Eye (tissue), 1 donor: ENCODE measurements around the gene LRRC10.

Experiments used
- DNase-seq: peaks from one replicate; pipeline ENCODE4 v3.0.0-alpha.2; 2015

LRRC10 gene, protein sequence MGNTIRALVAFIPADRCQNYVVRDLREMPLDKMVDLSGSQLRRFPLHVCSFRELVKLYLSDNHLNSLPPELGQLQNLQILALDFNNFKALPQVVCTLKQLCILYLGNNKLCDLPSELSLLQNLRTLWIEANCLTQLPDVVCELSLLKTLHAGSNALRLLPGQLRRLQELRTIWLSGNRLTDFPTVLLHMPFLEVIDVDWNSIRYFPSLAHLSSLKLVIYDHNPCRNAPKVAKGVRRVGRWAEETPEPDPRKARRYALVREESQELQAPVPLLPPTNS

DNA sequence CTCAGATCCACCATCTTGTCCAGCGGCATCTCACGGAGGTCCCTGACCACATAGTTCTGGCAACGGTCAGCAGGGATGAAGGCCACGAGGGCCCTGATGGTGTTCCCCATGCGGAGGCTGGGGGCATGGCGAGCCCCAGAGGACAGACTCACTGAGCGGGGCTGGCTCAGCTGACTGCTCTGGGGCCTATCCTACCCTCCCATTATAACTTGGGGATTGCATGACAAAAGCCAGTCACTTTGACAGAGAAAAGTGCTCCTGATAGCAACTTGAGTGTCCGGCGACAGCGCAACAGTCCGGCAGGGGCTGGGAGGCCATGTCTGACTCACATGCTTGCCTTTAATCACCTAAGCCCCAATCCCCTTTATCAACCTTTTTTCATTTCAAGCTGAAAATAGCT is at the start of gene LRRC10:
TSS of gene LRRC10 (minus strand) at position 179 of the 400 bp plus-strand sequence. CDS start at position 110, 69 bp downstream.
- DNase-seq: no peak

DNA sequence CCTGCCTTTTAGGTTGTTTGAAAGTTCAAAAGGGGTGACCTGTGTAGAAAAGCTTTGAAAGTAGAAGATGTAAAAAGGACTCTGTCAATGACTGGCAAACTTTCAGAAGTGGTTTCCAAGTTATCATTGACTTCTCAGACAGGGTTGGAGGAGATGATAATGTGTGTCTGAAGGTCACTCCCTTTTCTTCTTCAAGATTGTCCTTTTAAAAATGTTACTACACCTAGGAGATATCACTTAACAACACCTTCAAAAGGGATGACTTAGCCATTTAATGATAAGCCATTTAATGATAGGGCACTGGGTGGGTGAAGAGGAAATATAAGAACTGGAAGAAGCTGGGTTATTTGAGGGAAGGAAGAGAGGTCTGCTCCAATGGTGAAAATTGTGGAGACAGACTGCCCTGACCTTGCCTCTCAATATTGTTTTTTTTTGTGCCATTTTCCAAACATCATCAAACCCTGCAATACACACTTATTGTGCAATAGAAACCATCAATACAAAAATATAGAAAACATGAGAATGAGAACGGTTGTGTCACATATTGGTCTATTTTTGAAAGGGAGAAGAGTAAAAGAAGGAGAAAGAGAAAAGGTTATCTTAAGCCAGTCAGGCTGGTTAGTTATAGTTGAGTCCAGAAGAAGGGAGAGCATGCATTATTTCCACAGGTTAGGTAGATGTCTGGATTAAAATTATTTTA is 49.6 kb upstream of the LRRC10 start:
- no peak for DNase-seq

DNA sequence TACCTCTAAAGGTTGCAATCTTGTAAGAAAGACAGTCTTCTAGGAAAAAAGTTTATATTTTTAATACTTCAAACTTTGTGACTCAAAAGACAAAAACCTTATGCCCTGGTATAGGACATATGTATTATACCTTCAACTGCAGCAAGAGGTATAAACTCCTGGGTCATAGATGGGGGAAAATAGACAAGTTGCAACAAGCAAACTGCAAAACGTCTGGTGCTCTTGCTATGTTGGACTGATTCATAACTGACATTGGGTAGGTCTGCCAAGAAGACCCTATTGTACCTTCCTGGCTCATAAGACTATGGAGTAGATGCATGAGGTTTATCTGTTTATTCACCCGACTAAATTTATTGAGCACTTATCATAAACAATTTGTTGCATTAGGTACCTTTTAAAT is 47.5 kb upstream of the LRRC10 start:
- no peak for DNase-seq

DNA sequence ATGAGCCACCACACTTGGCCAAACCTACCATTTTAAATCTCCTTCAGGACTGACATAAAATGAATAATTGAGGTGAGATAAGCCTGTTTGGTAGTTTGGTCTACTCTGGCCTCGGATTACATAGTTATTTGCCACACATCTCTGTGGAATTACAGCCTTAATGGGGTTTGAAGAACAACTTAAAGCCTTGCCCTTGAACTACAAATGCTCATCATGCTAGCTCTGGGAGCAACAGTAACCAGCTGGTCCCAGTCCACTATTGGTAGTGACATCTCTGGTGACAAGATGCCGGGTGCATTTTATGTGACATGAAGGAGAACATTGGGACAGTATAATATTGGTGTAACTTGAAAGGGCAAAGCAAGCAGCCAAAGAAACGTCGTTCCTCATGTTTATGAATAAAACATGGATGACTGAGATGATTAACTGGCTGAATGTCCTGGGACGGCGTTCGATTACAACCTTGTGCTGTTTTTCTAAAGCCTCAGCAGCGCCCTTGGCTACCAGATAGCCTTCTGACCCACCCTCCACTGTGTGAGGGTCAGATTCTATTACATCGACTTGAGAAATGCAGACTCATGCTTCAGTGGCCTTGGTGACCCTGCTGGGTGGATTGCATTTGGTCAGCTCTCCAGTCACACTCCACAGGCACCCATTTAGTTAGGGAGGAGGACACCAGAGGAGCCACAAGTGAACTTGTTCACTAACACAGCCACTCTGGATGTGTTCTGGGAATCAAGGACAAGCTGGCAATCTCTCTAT is 46.9 kb upstream of the LRRC10 start:
- DNase-seq: no peak

DNA sequence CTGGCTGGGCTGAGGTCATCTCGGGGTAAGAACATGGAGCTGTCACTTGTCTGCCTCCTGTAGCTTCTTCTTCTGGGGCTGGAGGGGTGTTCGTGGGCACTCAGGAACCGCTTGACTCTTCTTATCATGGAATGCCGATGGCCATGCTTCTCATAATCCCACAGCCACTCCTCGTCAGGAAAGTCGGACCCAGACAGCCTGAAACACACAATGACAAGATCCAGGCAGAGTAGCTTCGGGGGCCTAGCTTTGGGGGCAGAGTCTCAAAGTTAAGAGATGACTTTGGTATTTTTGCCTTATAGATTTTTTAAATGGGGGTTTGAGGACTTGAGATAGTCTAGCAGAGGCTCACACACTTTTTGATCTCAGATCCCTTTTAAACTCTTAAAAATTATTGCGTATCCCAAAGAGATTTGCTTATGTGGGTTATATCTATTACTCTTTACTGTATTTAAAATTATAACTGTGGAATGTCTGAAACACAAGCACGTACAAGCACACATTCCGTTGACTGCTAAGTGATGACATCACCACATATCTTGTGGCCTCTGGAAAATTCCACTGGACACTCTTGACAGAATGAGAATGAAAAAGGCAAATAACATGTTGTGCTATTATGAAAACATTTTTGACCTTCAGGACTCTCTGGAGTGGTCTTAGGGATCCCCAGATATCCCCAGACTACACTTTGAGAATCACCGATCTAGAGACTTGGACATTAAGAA is 45.1 kb upstream of the LRRC10 start:
- peak; percentile 41 for DNase-seq

DNA sequence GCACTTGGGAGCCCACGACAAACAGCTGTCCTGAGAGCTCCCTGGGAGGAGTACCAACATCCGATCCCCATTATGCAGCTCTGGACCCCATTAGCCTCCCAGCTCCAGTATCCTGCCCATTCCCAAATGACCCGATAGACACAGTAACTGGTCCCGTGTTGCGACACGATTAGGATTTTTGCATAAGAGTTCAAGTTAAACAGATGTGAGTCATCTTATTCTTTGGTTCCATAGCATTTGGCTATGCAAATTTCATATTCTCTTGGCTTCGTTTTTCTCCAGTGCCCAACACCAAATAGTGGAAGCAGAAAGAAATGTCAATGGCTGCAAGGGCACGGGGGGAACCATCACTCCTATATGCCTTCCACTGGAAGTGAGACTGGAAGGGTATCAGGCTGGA is 43.0 kb upstream of the LRRC10 start:
- DNase-seq: no peak

DNA sequence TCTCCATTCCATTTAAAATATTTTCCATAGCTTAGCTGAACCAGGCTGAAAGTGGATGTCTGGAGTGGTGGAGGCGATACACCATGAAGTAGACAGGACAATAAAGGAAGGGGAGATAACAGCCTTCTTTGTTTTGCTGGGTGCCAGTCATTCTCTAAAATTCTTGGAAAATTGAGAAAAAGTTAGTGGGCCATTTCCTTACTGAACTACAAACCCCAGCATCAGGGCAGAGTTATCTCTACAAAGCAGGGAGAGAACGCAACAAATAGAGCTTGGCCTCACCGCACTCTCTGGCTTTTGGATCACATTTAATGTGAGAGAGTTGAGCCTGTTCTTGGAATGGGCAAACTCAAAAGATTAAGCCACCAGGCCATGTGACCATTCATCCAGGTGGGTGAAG is 41.2 kb upstream of the LRRC10 start:
- no peak for DNase-seq

DNA sequence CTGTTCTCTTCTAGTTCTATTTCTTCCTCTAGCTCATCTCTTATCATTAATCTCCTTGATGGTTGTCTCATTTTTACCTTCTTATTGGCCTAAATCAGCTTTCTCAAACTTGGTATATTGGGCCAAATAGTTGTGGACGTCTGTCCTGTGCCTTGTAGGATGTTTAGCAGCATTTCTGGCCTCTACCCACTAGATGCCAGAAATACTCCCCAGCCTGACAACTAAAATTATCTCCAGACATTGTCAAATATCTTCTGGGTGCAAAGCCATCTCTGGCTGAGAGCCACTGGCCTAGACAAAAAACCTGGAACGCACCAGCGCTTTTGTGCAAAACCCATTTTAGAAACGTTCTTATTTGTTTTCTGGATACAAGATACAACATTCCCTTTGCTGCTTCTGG is 38.8 kb upstream of the LRRC10 start:
- no peak for DNase-seq

DNA sequence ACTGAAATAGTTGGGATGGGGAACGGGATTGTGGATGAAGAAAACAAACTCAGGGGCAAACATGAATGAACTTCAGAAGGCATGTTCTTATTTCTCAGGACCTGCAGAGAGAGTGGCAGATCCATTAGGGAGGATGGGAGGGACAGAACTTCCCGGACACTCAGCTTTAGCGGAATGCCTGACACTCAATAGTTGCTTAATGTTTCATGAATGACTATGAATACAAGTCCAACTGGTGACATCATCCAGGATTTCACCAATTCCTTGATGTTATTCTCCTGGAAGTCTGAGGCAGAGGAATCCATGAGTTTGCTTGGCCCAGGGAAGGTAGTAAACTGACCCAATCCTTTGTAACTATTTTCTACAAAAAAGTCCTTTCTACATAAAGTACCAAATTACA is 37.8 kb upstream of the LRRC10 start:
- no peak for DNase-seq

DNA sequence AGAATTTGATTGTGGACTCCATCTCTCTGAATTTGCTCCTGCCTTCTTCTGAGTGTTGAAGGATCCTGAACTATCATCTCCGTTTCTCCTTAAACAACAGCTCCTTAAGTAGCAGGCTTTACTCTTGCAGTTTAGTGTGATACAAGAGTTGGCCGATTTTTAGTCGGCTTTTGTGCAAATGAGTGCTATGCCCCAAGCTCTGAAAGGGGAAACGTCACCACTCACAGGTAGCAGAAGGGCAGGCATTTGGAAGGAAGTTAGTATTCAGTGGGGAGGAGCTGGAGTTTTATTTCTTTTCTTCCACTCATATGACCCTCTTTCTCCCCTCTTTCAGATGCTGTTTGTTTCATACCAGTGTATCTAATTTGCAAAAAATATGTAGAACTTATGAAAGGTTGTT is 36.5 kb upstream of the LRRC10 start:
- no peak for DNase-seq

DNA sequence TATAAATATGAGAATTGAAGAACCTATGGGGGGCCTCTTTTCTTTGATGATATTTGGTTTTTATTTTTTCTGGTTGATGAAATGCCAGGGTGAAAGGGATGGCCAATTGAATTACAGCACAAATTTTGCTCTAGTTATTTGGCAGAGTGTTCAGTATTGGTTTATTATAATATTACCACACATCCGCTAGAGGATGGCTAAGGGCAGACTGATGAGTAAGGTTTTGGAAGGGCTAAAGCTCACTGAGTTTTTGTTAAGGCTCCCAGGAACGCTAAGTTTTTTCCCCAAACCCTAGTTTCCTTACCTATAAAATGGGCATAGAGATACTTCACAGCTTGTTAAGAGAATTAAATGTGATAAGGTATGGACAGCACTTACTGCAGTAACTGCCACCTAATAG is 34.3 kb upstream of the LRRC10 start:
- no peak for DNase-seq

DNA sequence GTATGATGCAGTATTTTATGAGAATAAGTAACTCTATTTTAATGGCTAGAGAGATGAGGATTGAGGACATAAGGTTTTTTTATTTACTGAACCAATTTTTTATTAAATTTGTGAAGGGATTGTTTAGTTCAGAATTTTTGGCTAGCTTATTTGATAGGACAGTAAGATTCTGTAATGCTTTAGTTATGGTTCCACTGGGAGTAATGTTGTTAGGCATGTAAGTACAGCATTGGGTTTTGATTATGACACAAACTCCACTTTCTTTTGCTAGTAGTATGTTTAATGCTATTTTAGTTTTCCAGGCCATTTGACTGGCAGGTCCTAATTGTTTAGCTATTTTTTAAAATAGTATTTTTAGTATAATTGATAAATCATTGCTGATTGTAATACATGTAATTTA is 33.8 kb upstream of the LRRC10 start:
- no peak for DNase-seq

DNA sequence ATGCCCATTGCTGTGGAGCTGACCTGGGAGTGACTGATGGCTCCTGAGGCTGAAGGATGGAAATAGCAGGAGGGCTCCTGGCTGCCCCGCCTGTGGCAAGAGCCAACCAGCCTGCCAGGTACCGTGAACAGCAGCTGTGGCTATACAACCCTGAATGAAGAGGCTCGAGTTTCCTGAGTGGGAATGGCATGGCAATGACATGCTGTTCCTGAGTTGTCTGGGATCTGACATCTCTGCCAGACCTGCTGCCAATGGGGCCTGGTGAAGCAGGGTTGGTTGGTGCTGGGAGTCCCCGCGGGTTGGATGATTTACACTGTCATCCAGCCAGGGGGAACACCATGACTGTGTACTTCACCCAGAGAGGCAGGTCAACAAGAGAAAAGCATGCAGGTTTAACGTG is 31.8 kb upstream of the LRRC10 start:
- no peak for DNase-seq

DNA sequence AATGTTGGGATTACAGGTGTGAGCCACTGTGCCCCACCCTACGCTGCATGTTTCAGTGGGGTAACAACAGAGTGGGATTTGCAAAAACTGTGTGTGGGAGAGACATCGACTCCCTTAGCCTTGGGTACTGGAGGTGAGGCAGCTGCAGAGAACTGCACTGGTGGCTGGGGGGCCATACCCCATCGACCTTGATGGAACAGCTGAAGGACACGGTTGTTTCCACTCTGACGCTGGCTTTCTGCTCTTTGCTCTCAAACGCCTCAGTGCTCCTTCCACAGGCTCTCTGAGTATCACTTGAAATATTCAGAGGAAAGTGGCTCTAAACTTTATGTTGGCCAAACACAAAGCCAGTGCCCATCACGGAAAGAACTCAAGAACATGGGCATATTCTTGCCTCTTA is 30.8 kb upstream of the LRRC10 start:
- DNase-seq: no peak

DNA sequence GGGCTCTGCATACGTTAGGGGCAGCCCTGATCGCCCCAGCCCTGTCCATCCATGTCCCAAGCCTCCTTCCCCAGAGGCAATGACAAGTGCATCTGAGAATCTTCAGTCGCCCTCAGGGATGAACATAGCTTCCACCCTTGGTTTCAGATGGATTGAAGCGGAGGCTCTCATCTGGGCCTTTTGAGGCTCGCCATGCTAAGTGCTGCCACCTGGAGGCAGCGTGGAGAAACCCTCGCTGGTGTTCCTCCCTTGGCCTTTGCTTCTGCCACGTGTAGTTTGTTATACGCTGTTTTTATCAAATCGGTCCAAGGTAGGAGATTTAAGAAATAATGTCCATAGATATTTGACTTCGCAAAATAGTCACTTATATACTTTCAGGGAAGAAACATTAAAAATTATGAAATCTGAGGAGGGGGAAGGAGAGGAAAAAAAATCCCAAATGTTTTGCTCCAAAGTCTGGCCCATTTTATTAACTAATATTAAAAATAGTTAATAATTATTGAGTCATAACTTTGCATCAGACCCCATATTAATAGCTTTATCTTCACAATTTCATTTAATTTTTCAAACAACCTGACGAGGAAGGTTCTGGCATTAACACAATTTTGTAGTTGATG is 28.8 kb upstream of the LRRC10 start:
- peak; percentile 81 for DNase-seq

DNA sequence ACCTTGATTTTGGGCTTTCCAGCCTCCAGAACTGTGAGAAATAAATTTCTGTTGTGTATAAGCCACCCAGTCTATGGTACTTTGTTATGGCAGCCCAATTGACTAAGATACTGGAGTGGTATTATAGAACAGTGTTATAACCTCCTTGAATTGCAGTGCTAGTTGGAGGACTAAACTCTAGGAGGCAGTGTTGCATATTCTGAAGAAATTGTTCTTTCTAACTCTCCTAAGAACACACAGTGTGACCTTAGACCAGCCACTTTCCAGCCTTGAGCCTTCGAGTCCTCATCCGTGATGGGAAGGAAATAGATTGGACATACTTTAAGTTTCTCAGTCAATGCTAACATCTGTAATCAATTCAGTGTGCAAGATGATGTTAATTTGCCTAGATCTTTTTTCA is 22.4 kb upstream of the LRRC10 start:
- no peak for DNase-seq

DNA sequence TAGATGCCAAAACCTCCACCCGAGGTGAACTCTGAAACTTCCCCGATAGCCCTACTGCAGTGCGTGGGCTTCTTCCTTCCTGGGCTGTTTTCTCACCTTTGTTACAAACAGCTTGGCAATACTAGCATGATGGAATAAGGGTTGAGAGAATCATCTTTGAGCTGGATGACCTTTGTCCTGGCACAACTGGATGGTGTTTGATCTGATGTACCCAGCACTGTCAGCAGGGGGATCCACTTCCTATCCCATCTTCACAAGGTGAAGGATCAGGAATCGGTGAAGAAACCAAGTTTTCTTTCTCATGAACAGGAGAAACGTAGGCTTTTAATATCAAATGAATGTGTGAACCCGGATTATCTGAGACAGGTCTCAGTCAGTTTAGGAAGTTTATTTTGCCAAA is 19.5 kb upstream of the LRRC10 start:
- no peak for DNase-seq

DNA sequence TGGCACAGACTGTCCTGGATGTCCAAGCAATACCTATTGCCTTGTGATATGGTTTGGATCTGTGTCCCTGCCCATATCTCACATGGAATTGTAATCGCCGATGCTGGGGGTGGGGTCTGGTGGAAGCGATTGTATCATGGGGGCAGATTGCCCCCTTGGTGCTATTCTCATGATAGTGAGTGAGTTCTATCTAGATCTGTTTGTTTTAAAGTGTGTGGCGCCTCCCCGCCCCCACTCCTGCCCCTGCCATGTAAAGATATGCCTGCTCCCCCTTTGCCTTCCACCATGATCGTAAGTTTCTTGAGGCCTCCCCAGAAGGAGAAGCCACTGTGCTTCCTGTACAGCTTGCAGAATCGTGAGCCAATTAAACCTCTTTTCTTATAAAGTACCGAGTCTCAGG is 16.8 kb upstream of the LRRC10 start:
- no peak for DNase-seq

DNA sequence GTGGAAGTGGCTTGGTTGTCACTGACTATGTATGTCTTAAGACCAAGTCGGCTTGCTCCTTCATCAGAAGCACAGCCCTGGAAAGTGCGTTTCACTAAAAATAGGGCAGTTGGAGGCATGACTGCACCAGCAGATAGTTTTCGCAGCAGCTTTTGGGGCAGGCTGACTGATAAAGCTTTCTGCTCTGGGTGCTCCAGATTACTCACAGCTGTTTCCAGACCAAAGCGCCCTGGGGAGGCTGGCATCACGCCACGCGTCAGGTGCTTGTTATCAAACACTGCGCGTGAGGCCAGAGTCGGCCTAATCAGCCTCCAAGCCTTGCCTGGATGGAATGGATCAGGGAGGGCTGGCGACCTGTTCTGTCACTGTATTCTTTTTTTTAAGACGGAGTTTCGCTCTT is 13.3 kb upstream of the LRRC10 start:
- no peak for DNase-seq

DNA sequence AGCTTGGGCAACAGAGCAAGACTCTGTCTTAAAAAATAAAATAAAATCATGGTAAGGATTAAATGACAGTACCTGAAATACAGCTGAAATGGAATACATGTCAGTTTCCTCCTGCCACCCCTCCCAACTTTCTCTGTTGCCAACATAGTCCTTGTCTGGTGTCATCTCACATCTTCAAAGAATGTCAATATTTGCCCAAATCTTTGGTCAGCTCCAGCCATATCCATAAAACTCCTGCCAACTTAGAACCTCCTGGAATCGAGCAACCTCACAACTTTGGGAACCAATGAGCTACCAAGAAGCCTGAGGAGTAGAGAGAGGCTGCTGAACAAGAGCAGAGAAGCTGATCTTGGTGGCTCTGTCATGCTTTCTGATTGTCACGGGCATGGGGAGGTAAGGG is 10.8 kb upstream of the LRRC10 start:
- DNase-seq: no peak

DNA sequence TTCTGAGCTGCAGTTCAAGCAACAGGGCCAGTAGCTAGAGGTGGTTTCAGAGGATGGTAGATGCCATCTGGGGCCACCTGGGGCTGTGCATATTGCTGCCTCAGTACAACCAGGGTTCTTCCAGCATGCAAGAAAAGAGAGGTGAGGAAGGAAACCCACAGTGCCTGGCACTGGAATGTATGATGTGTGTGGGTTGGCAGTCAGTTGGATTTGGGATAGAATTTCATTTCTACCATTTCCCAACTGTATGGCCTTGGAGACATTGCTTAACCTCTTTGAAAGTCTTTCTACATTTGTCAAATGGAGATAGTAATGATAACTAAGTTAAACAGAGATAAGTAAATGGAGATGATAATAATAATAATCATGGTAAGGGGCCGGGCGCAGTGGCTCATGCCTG is 10.2 kb upstream of the LRRC10 start:
- no peak for DNase-seq

DNA sequence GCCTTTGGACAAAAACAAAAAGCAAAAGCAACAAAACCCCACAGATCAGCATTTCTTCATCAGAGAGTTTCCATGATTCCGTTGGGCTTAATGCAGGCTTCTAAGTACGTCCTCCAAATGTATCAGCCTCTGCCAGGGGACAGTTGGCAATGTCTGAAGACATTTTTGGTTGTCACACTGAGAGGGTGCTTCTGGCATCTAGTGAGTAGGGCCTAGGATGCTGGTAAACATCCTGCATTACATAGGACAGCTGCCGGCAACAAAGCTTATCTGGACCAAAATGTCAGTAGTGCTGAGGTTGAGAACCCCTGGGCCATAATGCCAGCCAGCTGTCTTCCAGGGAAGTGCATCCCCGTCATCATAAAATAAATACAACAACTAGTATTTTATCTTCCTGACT is 9.4 kb upstream of the LRRC10 start:
- no peak for DNase-seq

DNA sequence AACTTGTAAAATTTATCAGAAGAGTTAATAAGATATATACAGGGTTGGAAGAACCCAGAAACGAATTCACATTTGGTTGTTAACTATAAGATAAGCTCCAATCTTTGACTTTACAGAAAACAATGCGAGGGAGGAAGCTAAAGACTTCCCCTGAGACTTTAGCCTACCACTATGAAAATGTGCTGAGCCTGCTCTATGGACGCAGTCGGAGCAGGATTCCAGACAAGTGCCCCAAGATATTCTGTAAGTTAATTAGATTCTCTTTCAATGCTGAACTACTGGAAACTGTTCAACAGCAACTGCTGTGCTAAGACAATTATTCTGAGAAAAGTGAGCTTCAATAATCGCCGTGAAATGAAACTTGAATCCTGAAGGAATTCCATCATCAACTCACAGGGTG is 8.3 kb upstream of the LRRC10 start:
- DNase-seq: no peak
